GM23338 (cell line): ENCODE measurements around the gene KDM4C. TPM values are rescaled to one million over a fixed set of nuclear protein-coding genes. Genes with fewer than 3 reads are reported as not detected.

Source experiments
- ATAC-seq: fragments of 200-7000 bp; cut with Tn5 transposase; 3 replicates; pipeline ENCODE4 v1.9.1; 2020
- DNase-seq: peaks from one replicate; pipeline ENCODE4 v3.0.0-alpha.2; 2015; ENCODE audit warnings: low spot score
- H2AFZ ChIP-seq: fragments of 200-600 bp; sonication (generic); 2 replicates; pipeline ENCODE4 v1.8.0; 2016; ENCODE audit warnings: antibody characterized with exemption, mild to moderate bottlenecking, moderate library complexity
- H3F3A ChIP-seq: fragments of 200-600 bp; sonication (generic); replicated peaks from 2 replicates; pipeline ENCODE4 v1.8.0; 2017; ENCODE audit warnings: antibody characterized with exemption, mixed run types, low read depth
- H3K27ac ChIP-seq: fragments of 200-600 bp; sonication (generic); 2 replicates; pipeline ENCODE4 v1.6.1; 2016; ENCODE audit warnings: low read depth
- H3K27me3 ChIP-seq: fragments of 200-600 bp; sonication (generic); 2 replicates; pipeline ENCODE4 v1.8.0; 2016; ENCODE audit warnings: mild to moderate bottlenecking, mixed run types, moderate library complexity; ENCODE audit not compliant: insufficient read depth
- H3K36me3 ChIP-seq: fragments of 200-600 bp; sonication (generic); 2 replicates; pipeline ENCODE4 v1.8.0; 2016; ENCODE audit warnings: mild to moderate bottlenecking; ENCODE audit not compliant: insufficient read depth
- H3K4me1 ChIP-seq: fragments of 200-600 bp; sonication (generic); 2 replicates; pipeline ENCODE4 v1.8.0; 2016; ENCODE audit warnings: mild to moderate bottlenecking, moderate library complexity; ENCODE audit not compliant: insufficient read depth
- H3K4me2 ChIP-seq: fragments of 200-600 bp; sonication (generic); 2 replicates; pipeline ENCODE4 v1.7.1; 2017; ENCODE audit warnings: mixed run types
- H3K4me3 ChIP-seq: fragments of 200-600 bp; sonication (generic); 2 replicates; pipeline ENCODE4 v1.6.1; 2016; ENCODE audit warnings: mixed run types
- H3K79me2 ChIP-seq: fragments of 200-600 bp; sonication (generic); replicated peaks from 2 replicates; pipeline ENCODE4 v1.8.0; 2017; ENCODE audit warnings: mild to moderate bottlenecking; ENCODE audit not compliant: insufficient read depth
- H3K9me2 ChIP-seq: fragments of 200-600 bp; sonication (generic); 2 replicates; pipeline ENCODE4 v1.8.0; 2017; ENCODE audit not compliant: insufficient read depth
- H4K20me1 ChIP-seq: fragments of 200-600 bp; sonication (generic); replicated peaks from 2 replicates; pipeline ENCODE4 v1.8.0; 2017; ENCODE audit warnings: mild to moderate bottlenecking; ENCODE audit not compliant: insufficient read depth
- H3K27ac Mint-ChIP-seq: 2 replicates; pipeline ENCODE4 v1.8.0; 2020; ENCODE audit warnings: inconsistent platforms, mild to moderate bottlenecking, moderate library complexity, mixed read lengths
- H3K27me3 Mint-ChIP-seq: 3 replicates; pipeline ENCODE4 v1.8.0; 2022; ENCODE audit warnings: low read depth, mild to moderate bottlenecking, moderate library complexity, mixed read lengths, inconsistent platforms; ENCODE audit not compliant: insufficient read depth, poor library complexity
- H3K36me3 Mint-ChIP-seq: 3 replicates; pipeline ENCODE4 v1.8.0; 2021; ENCODE audit warnings: low read depth, mild to moderate bottlenecking, inconsistent platforms, moderate library complexity, mixed read lengths
- H3K4me1 Mint-ChIP-seq: 3 replicates; pipeline ENCODE4 v1.8.0; 2020; ENCODE audit warnings: mild to moderate bottlenecking, inconsistent platforms, mixed read lengths
- H3K4me3 Mint-ChIP-seq: 3 replicates; pipeline ENCODE4 v1.8.0; 2021; ENCODE audit warnings: moderate library complexity, mild to moderate bottlenecking, inconsistent platforms, mixed read lengths
- H3K9me3 Mint-ChIP-seq: 3 replicates; pipeline ENCODE4 v1.8.0; 2020; ENCODE audit warnings: moderate library complexity, mild to moderate bottlenecking, inconsistent platforms, mixed read lengths
- CREB1 ChIP-seq: fragments of 250-450 bp; sonication (Bioruptor Pico); IDR thresholded peaks from 2 replicates; pipeline ENCODE4 v1.5.0; 2020; ENCODE audit warnings: low read depth, mild to moderate bottlenecking, moderate library complexity
- CTCF ChIP-seq, 2 experiments: fragments of 200-600 bp in 1 of 2; sonication (generic) in 1 of 2; conservative IDR thresholded peaks; 2 replicates each; pipeline versions ENCODE4 v1.5.1 to v1.6.1; 2016 to 2017; ENCODE audit warnings: antibody characterized with exemption in 2 of 2, low read depth in 2 of 2, mild to moderate bottlenecking in 2 of 2, moderate library complexity in 1 of 2
- ETS1 ChIP-seq: IDR thresholded peaks from 2 replicates; pipeline ENCODE4 v1.6.1; 2016; ENCODE audit warnings: antibody characterized with exemption
- EZH2 ChIP-seq: fragments of 200-600 bp; sonication (generic); IDR thresholded peaks from one replicate; pipeline ENCODE4 v1.8.0; 2017; ENCODE audit warnings: antibody characterized with exemption, mild to moderate bottlenecking, low read depth; ENCODE audit not compliant: unreplicated experiment
- EZH2phosphoT487 ChIP-seq: fragments of 200-600 bp; sonication (generic); IDR thresholded peaks from one replicate; pipeline ENCODE4 v1.8.1; 2018; ENCODE audit warnings: antibody characterized with exemption; ENCODE audit not compliant: unreplicated experiment
- JUNB ChIP-seq: IDR thresholded peaks from one replicate; pipeline ENCODE4 v1.6.1; 2016; ENCODE audit warnings: antibody characterized with exemption; ENCODE audit not compliant: unreplicated experiment
- NANOG ChIP-seq: IDR thresholded peaks from 2 replicates; pipeline ENCODE4 v1.6.1; 2016; ENCODE audit warnings: antibody characterized with exemption, borderline replicate concordance
- POLR2AphosphoS5 ChIP-seq: IDR thresholded peaks from 2 replicates; pipeline ENCODE4 v1.6.1; 2016; ENCODE audit warnings: antibody characterized with exemption, low read depth
- STAT1 ChIP-seq: IDR thresholded peaks from one replicate; pipeline ENCODE4 v1.6.1; 2016; ENCODE audit warnings: antibody characterized with exemption; ENCODE audit not compliant: unreplicated experiment
- ZNF114 ChIP-seq: fragments of 250-450 bp; sonication (Bioruptor Pico); IDR thresholded peaks from 2 replicates; pipeline ENCODE4 v1.5.0; 2020; ENCODE audit warnings: mild to moderate bottlenecking, moderate library complexity
- ZNF331 ChIP-seq: fragments of 250-450 bp; sonication (Bioruptor Pico); IDR thresholded peaks from 2 replicates; pipeline ENCODE4 v1.5.0; 2020; ENCODE audit warnings: low read depth, mild to moderate bottlenecking, moderate library complexity
- polyA plus RNA-seq: library from polyadenylated mRNA; unstranded; fragments of >200 nt; fragmentation: Nextera tagmentation; extraction: Ambion mirVana; gene quantifications from 2 replicates; pipeline ENCODE4 v1.2.1, GENCODE V29; 2016
- total RNA-seq: library from RNA; depleted of rRNA; stranded (reverse); fragments of >200 nt; shearing (Covaris generic); gene quantifications from 2 replicates; pipeline ENCODE4 v1.2.3, GENCODE V29; 2014
- TF ChIP-seq, protein P1 (sequence below): IDR thresholded peaks from one replicate; pipeline ENCODE4 v1.6.1; 2018; ENCODE audit warnings: antibody characterized with exemption; ENCODE audit not compliant: unreplicated experiment

KDM4C gene
- total and polyA plus RNA-seq, 2 experiments from 2014 or later, result 12.0 to 43.8 TPM

DNA sequence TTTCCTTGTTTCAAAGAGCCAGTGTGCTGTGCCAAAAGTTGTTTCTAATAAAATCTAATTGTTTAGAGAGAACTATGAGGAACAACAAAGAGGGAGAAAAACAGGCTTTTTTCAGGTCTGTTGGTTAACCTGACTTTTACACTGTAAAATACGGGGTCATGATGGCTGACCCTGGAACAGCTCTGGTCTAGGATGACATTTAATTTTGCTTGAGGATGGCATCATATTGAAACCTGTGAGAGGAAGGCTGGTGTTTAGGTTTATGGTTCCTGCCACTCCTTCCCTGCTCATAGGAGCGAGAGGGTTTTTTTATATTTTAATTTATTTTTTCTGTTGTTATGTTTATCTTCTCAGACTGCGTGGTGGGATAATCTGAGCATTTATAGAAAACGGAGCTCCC, 327.6 kb downstream of the KDM4C start:
- Histone ChIP-seq H3F3A (no peaks in the 10 kb centered on the region), H3K4me3 (no peak overlapping the region), H2AFZ (no peak overlapping the region), H3K9me2 (no peaks in the 10 kb centered on the region), H3K27ac (no peak overlapping the region), H3K27me3 (no peaks in the 10 kb centered on the region), H3K4me2 (no peak overlapping the region), H3K36me3 (no peaks in the 10 kb centered on the region; the same call in 1 of the 2 replicates), H4K20me1 (no peaks in the 10 kb centered on the region), H3K79me2 (no peaks in the 10 kb centered on the region), H3K4me1 (no peaks in the 10 kb centered on the region)
- Mint-ChIP-seq H3K27ac (no peak overlapping the region), H3K27me3 (no peaks in the 10 kb centered on the region), H3K9me3 (no peaks in the 10 kb centered on the region), H3K4me3 (no peak overlapping the region), H3K36me3 (no peaks in the 10 kb centered on the region), H3K4me1 (peaks cover 12% of the 10 kb centered on the region; the same call in 2 of the 3 replicates)
- DNase-seq (no peak), ATAC-seq (no peak)
- no peak for TF ChIP-seq STAT1
- no peak for TF ChIP-seq ETS1
- TF ChIP-seq NANOG, result no peak
- no peak for TF ChIP-seq CREB1 (CRISPR knock-in tag)
- TF ChIP-seq POLR2AphosphoS5, result no peak
- TF ChIP-seq EZH2, result no peak
- no peak for TF ChIP-seq ZNF114 (CRISPR knock-in tag)
- TF ChIP-seq EZH2phosphoT487, result no peak
- no peak for TF ChIP-seq JUNB
- TF ChIP-seq, protein P1, sequence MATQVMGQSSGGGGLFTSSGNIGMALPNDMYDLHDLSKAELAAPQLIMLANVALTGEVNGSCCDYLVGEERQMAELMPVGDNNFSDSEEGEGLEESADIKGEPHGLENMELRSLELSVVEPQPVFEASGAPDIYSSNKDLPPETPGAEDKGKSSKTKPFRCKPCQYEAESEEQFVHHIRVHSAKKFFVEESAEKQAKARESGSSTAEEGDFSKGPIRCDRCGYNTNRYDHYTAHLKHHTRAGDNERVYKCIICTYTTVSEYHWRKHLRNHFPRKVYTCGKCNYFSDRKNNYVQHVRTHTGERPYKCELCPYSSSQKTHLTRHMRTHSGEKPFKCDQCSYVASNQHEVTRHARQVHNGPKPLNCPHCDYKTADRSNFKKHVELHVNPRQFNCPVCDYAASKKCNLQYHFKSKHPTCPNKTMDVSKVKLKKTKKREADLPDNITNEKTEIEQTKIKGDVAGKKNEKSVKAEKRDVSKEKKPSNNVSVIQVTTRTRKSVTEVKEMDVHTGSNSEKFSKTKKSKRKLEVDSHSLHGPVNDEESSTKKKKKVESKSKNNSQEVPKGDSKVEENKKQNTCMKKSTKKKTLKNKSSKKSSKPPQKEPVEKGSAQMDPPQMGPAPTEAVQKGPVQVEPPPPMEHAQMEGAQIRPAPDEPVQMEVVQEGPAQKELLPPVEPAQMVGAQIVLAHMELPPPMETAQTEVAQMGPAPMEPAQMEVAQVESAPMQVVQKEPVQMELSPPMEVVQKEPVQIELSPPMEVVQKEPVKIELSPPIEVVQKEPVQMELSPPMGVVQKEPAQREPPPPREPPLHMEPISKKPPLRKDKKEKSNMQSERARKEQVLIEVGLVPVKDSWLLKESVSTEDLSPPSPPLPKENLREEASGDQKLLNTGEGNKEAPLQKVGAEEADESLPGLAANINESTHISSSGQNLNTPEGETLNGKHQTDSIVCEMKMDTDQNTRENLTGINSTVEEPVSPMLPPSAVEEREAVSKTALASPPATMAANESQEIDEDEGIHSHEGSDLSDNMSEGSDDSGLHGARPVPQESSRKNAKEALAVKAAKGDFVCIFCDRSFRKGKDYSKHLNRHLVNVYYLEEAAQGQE, result no peak
- TF ChIP-seq ZNF331 (CRISPR knock-in tag), result no peak
- no peak for TF ChIP-seq CTCF (conservative IDR thresholded peaks at IDR 0.05; ENCODE audit: low read depth in 2 of 2)
